Lower leg skin (tissue), 3 donors: ENCODE measurements around the gene ATP11B.

Experiments
- CTCF ChIP-seq, 3 donors: fragments of 450-650 bp; IDR thresholded peaks; one replicate each; pipeline ENCODE4 v1.5.1; 2016; ENCODE audit warnings: antibody characterized with exemption in 3 of 3, mild to moderate bottlenecking in 3 of 3, moderate library complexity in 2 of 3
- POLR2A ChIP-seq, 2 donors: fragments of 450-650 bp; IDR thresholded peaks; one replicate each; pipeline ENCODE4 v1.6.1; 2016 to 2017; ENCODE audit warnings: antibody characterized with exemption in 2 of 2, mild to moderate bottlenecking in 1 of 2, moderate library complexity in 1 of 2

- no peak for TF ChIP-seq CTCF (IDR thresholded peaks at IDR 0.05)
- no peak for TF ChIP-seq POLR2A (IDR thresholded peaks at IDR 0.05)
These were observed 14.9 kb downstream of the ATP11B start for GRCh38 chr3:182808041-182808770.
